ENCODE results near the gene RAD51D. TPM values are rescaled to one million over a fixed set of nuclear protein-coding genes. Genes with fewer than 3 reads are reported as not detected.

RAD51D gene
- total RNA-seq (1 to 10 TPM; 3.8 to 6.1 TPM), polyA plus RNA-seq (1 to 10 TPM; 3.4 to 3.6 TPM)

DNA sequence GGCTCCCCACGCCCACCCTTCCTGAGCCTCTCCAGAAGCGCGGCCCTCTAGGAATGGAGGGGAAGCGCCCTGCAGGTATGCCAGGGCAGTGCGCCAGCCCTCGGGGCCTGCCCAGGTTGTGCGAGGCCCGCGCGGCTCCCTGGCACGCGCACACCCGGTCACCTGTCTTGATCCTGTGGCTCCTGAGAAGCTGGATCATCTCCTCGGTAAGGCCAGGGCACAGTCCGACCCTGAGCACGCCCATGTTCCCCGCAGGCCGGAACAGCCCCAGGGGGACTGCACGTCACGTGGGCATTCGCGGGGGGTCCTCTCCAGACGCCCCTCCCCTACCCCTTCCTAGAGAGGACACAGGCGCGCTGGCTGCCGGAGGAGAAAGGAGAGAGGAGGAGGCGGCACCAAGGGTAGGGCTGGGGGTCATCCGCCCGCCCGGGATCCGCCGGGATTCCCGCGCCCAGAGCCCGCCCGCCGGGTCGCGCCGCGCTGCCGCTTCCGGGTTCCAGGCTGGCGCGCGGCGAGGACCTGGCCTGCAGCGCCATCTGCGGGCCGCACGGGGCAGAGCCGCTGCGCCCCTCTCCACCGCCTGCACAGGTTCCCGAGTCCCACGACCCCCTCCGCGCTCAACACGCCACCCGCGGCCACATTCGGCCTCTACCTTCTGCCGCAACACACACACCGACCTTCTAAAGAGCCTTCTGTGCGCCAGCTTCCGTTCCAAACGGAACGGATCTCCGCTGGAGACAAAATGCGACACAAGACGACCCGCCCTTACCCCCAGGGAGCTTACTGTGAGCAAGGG is at the start of gene RAD51D:
TSS of gene RAD51D (minus strand) at position 491 of the 796 bp plus-strand sequence. CDS start at position 244, 247 bp downstream.
- WGBS: under 1% methylated on average over 72 of the region's 72 CpGs
- Histone ChIP-seq H3K27ac (ENCODE audit: low read depth in 1 of 2, low read length in 2 of 2) (peak within 1 kb of the TSS; percentile 55 to 56), H3K4me3 (ENCODE audit: low read depth in 1 of 3, low read length in 3 of 3) (peak within 1 kb of the TSS; percentile 62 to 78 (median 75)), H3K9me3 (ENCODE audit: control insufficient read depth in 4 of 4, low read length in 3 of 4) (no peaks in the 10 kb centered on the region), H3K36me3 (ENCODE audit: control insufficient read depth in 4 of 4, insufficient read depth in 3 of 4, low read depth in 1 of 4, low read length in 3 of 4) (no peaks in the 10 kb centered on the region), H3K9ac (ENCODE audit: low read depth in 1 of 2, low read length in 2 of 2) (peak within 1 kb of the TSS; percentile 11 to 60), H3K27me3 (ENCODE audit: control insufficient read depth in 4 of 4, insufficient read depth in 4 of 4, low read length in 3 of 4) (no peaks in the 10 kb centered on the region), H3K4me1 (ENCODE audit: control insufficient read depth in 4 of 4, insufficient read depth in 4 of 4, low read length in 3 of 4) (peaks cover 2 to 15% (median 5%) of the 10 kb centered on the region in 4 donors)
- DNase-seq (ENCODE audit: low spot score): peak; percentile 82
- no peak for TF ChIP-seq FOXA1 (IDR thresholded peaks at IDR 0.05)
- TF ChIP-seq RXRA (IDR thresholded peaks at IDR 0.05): no peak
- TF ChIP-seq EGR1 (IDR thresholded peaks at IDR 0.05; ENCODE audit: low read depth in 2 of 2): no peak
- no peak for TF ChIP-seq REST (IDR thresholded peaks at IDR 0.05)
- peak; percentile 97 for TF ChIP-seq CTCF (IDR thresholded peaks at IDR 0.05; ENCODE audit: low read depth, low read length, missing input control)
- TF ChIP-seq HNF4G (IDR thresholded peaks at IDR 0.05): no peak
- no peak for TF ChIP-seq JUND (IDR thresholded peaks at IDR 0.05)
- TF ChIP-seq SP1 (IDR thresholded peaks at IDR 0.05): no peak
- peak; percentile 65 to 81 for TF ChIP-seq RAD21 (IDR thresholded peaks at IDR 0.05)
- peak; percentile 14 for TF ChIP-seq YY1 (IDR thresholded peaks at IDR 0.05)
- TF ChIP-seq MAX (IDR thresholded peaks at IDR 0.05): no peak
- no peak for TF ChIP-seq GABPA (IDR thresholded peaks at IDR 0.05 in 1 of 2, conservative IDR thresholded peaks at IDR 0.05 in 1 of 2)
- no peak for TF ChIP-seq ZBTB33 (IDR thresholded peaks at IDR 0.05)
- TF ChIP-seq FOXA2 (IDR thresholded peaks at IDR 0.05): no peak
- TF ChIP-seq TAF1 (conservative IDR thresholded peaks at IDR 0.05): no peak
- TF ChIP-seq HNF4A (conservative IDR thresholded peaks at IDR 0.05): peak in 1 of 2 donors; percentile 15
- TF ChIP-seq, protein P1, sequence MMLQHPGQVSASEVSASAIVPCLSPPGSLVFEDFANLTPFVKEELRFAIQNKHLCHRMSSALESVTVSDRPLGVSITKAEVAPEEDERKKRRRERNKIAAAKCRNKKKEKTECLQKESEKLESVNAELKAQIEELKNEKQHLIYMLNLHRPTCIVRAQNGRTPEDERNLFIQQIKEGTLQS (IDR thresholded peaks at IDR 0.05): no peak
- no peak for TF ChIP-seq NR2F2 (IDR thresholded peaks at IDR 0.05)

Measured in liver (tissue), 9 donors.